Activated T-cell treated with anti-CD3 and anti-CD28 coated beads, Interleukin-2, amount 50 U/mL, for 72 hours (primary cell): Measurements from ENCODE around the gene RPL36. TPM values are rescaled to one million over a fixed set of nuclear protein-coding genes. Genes with fewer than 3 reads are reported as not detected.

Experiments
- ATAC-seq, 2 donors: fragments of 150-1000 bp; cut with Tn5 transposase; replicated peaks in 1 of 2; 2 replicates each; pipeline ENCODE4 v1.10.0; 2021; ENCODE audit warnings: moderate library complexity in 2 of 2, mild to moderate bottlenecking in 1 of 2
- DNase-seq, 2 donors: peaks; one replicate each; pipeline ENCODE4 v3.0.0; 2021 to 2022; ENCODE audit warnings: mixed read lengths in 1 of 2
- H3K27ac Mint-ChIP-seq: one replicate; pipeline ENCODE4 v1.8.0; 2022; ENCODE audit warnings: mild to moderate bottlenecking, moderate library complexity, mixed read lengths
- H3K27me3 Mint-ChIP-seq: one replicate; pipeline ENCODE4 v1.8.0; 2022; ENCODE audit warnings: low read depth, mixed read lengths
- H3K36me3 Mint-ChIP-seq, 2 donors: one replicate each; pipeline ENCODE4 v1.8.0; 2022; ENCODE audit warnings: mixed read lengths in 2 of 2, mild to moderate bottlenecking in 1 of 2; ENCODE audit not compliant: insufficient read depth in 2 of 2
- H3K4me1 Mint-ChIP-seq: one replicate; pipeline ENCODE4 v1.8.0; 2022; ENCODE audit warnings: low read depth, mixed read lengths
- H3K4me3 Mint-ChIP-seq, 2 donors: one replicate each; pipeline ENCODE4 v1.8.0; 2022; ENCODE audit warnings: mild to moderate bottlenecking in 2 of 2, mixed read lengths in 2 of 2, moderate library complexity in 2 of 2
- H3K9me3 Mint-ChIP-seq, 2 donors: one replicate each; pipeline ENCODE4 v1.8.0; 2022; ENCODE audit warnings: mixed read lengths in 2 of 2
- total RNA-seq, 2 donors: library from RNA; stranded (reverse); gene quantifications; one replicate each; pipeline ENCODE4 v1.2.3, GENCODE V29; 2022

RPL36 gene
- total RNA-seq, 2 donors from 2014 or later: 1,272 to 1,302 TPM

DNA sequence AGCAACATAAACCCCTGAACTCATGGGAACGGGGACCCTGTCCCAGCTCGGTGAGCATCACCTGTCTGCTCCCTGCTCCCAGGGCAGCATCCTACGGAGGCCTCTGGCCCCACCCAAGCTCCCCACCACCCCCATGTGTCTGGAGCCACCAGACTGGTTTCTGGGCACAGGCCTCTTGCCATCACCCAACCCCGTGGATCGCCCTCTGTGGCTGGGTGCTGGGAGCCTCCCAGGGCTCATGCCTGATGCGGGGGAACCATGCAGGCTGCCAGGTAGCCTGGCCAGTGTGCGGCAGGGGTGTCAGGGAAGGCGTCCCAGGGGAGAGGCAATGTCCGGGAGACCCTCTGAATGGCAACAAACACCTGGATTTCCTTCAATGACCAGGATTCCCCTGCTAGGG, 12.5 kb upstream of the RPL36 start:
- H3K27me3 Mint-ChIP-seq: no peaks in the 10 kb centered on the region
- H3K4me1 Mint-ChIP-seq: peaks cover 25% of the 10 kb centered on the region
- DNase-seq (no peak), ATAC-seq (no peak)
- peaks cover 4 to 5% of the 10 kb centered on the region in 2 donors for H3K9me3 Mint-ChIP-seq
- H3K4me3 Mint-ChIP-seq: no peak overlapping the region
- peaks cover 5 to 6% of the 10 kb centered on the region in 2 donors for H3K36me3 Mint-ChIP-seq
- no peak overlapping the region for H3K27ac Mint-ChIP-seq

DNA sequence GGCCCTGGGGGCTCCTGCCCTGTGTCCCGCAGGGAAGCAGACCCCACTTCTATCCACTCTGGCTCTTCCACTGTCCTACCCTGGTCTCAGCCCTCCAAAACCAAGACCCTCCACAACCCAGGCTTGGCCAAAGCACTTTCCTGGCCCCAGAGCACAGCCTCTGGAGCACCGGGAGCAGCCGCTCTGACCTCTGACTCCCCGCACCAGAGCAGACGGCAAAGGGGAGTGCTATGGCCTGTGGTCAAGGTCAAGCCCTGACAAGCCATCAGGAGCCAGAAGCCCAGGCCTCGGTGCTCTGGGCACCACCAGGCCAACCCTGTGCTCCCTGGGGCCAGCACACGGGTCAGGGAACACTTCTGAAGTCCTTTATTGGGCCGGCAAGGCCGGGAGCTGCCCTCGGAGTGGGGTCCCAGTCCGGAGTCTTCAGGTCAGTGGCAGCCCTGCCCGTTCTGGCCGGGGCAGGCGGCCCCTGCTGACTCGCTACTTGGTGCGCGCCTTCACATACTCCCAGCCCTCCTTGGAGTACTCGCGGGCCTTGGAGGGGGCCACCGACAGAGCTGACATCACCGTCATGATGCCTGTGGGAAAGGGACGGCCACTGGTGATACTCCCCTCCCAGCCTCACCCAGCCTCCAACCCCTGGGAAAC, 11.9 kb upstream of the RPL36 start:
- Mint-ChIP-seq H3K36me3 (peaks cover 2 to 6% of the 10 kb centered on the region in 2 donors), H3K4me3 (no peak overlapping the region), H3K27ac (no peak overlapping the region), H3K27me3 (no peaks in the 10 kb centered on the region), H3K4me1 (peaks cover 28% of the 10 kb centered on the region), H3K9me3 (peaks cover 4 to 5% of the 10 kb centered on the region in 2 donors)
- ATAC-seq: no peak
- DNase-seq: no peak

DNA sequence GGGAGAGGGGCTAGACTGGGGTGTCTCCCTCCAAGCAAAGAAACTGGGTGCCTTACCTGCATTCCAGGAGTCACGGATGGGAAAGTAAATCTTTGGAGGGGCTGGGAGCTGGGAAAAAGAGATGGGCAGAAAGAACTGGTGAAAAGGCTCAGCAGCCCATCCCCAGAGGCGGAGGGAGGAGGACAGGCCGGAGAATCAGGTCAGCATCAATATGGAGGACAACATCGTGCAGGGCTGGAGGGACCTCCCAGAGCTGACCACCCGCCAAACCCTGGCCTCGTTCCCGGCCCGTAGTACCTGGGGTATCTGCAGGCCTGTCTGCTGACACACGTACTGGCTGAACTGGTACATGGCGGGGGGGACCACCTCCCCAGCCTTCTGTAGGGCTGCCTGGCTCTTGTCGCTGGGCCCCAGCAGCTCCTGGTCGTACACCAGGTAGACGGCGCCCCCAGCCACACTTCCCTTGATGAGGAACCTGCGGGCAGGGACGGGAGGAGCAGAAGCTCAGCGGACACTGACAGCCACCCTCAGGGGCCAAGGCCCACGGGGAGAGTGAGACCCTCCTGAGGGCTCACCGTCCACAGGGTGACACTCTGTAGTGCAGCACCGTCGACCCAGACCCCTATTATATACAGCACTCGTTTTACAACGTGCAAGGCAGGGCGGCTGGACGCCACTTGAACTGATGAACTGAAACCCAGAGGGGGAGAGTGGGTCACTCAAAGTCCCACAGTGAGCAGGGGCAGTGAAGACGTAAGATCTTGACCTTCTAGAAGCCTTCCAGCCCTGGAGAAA, 10.6 kb upstream of the RPL36 start:
- no peak for ATAC-seq
- H3K4me1 Mint-ChIP-seq: peaks cover 30% of the 10 kb centered on the region
- H3K36me3 Mint-ChIP-seq: peaks cover 0 to 3% of the 10 kb centered on the region in 2 donors
- H3K27me3 Mint-ChIP-seq: no peaks in the 10 kb centered on the region
- peak overlapping the region; percentile 86 for H3K27ac Mint-ChIP-seq
- peak overlapping the region; percentile 81 to 99 for H3K4me3 Mint-ChIP-seq
- DNase-seq: no peak
- H3K9me3 Mint-ChIP-seq: peaks cover 0 to 3% of the 10 kb centered on the region in 2 donors

DNA sequence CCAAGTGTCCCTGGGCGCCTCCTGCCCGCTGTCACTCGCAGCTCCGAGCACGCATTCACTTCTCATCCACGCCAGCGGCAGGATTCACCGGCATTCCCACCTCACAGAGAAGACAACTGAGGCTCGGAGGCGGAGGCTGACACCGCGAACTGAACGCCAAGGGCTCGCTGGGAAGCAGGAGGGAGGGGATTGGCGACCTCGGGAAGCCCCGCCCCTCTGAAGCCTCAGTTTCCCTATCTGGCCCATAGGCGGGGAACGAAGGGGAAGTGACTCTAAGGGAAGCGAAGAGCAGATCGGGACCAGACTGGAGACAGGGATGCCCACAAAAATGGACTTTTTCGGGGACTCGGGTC, 10.0 kb upstream of the RPL36 start:
- no peak for ATAC-seq
- Mint-ChIP-seq H3K9me3 (peaks cover 0 to 3% of the 10 kb centered on the region in 2 donors), H3K27me3 (no peaks in the 10 kb centered on the region), H3K36me3 (peaks cover 0 to 3% of the 10 kb centered on the region in 2 donors), H3K27ac (peak overlapping the region; percentile 86), H3K4me3 (peak overlapping the region; percentile 81 to 99), H3K4me1 (peaks cover 30% of the 10 kb centered on the region)
- DNase-seq: no peak

DNA sequence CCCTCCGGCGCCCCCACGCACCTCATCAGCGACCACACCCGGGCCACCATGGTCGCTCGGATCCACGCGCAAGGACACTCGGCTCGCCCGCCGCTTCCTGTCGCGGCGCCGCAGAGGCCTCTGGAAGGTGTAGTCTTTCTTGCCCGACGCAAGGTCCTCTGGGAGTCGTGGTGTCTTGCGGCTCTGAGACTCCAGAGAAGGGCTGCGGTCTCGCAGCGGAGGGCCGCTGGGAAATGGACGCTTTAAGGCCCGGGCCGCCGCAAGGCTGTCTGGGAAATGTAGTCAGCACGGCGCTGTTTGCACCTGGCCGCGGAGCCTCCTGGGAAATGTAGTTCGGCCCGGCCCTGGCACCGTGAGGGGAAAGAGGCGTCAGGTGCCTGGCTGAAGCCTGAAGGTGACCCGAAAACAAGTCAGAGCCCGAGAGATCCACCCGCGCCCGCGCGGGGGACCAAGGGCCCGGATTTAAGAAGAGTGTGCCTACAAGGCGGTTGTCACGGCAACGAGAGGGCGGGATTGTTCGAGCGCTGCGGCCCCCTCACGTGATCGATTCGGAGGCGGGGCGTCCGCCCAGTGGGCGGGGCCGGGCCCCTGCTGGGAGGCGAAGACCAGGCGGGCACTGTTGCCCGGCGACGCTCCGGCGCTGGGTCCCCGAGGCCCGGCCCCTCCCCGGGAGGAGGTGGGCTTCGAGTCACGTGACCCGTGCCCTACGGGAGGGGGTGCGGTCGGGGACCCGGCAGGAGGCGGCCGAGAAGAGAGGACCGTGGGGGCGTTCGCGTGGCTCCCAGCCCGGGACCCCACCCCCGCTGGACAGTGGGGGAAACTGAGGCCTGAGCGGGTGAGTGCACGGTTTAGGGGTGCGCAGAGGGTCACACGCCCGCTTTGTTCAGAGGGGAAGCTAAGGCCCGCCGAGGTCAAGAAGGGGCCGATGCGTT, 9.4 kb upstream of the RPL36 start, which contains the start of the genes HSD11B1L and MICOS13:
TSS of gene HSD11B1L (plus strand) at position 591 of the 932 bp plus-strand sequence. CDS start 3,806 bp downstream, outside the sequence.
TSS of gene MICOS13 (minus strand) at position 80 of the 932 bp plus-strand sequence. CDS start at position 50, 30 bp downstream.
- peak; percentile 95 to 96 for ATAC-seq
- Mint-ChIP-seq H3K27ac (peak within 1 kb of the TSS; percentile 86), H3K9me3 (peaks cover 0 to 3% of the 10 kb centered on the region in 2 donors), H3K27me3 (no peaks in the 10 kb centered on the region), H3K4me3 (peak within 1 kb of the TSS; percentile 81 to 99), H3K4me1 (peaks cover 32% of the 10 kb centered on the region), H3K36me3 (peaks cover 0 to 3% of the 10 kb centered on the region in 2 donors)
- DNase-seq: peak; percentile 98 to 99

DNA sequence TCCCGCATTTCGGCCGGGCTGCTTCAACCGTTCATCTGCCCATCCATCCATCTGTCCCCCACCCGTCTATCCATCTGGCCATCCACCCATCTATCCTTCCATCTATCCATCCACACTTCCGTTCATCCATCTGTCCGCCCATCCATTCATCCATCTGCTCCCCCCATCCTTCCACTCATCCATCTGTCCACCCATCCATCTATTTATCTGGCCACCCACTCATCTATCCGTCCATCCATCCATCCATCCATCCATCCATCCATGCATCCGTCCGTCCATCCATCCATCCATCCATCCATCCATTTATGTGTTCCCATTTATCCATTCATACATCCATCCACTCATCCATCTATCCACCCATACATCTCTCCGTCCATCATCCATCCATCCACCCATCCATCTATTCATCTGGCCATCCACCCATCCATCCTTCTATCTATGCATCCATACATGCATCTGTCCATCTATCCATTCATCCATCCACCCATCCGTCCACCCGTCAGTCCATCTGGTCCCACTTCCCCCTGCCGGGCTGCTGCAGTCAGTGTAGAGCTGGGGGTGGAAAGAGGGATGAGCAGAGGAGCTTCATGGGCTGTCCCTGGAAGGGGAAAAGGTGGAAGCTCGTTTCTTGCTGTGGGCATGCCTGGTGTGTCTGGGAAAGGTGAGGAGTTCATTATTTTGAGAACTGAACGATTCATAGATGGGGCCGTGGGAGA, 8.5 kb upstream of the RPL36 start:
- Mint-ChIP-seq H3K4me1 (peaks cover 40% of the 10 kb centered on the region), H3K4me3 (peak overlapping the region; percentile 67 to 69), H3K9me3 (peaks cover 0 to 3% of the 10 kb centered on the region in 2 donors), H3K36me3 (peaks cover 0 to 3% of the 10 kb centered on the region in 2 donors), H3K27ac (peak overlapping the region; percentile 2), H3K27me3 (no peaks in the 10 kb centered on the region)
- ATAC-seq (no peak), DNase-seq (no peak)

DNA sequence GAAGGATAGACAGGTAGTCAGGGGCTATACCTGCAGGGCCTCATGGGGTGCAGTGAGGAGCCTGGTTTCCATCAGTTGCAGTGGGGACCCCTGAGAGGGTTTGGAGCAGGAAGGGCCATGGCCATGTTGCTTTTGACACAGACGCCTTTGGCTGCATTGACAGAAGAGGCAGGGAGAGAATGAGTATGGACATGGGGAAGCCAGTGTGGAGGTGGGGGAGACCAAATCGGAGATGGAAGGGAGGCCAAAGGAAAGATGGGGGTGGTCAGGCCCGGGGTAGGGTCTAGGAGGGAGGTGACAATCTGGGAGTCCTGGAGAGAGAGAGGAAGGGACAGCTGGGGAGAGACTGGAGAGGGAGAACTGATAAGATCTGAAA, 8.0 kb upstream of the RPL36 start:
- peaks cover 0 to 3% of the 10 kb centered on the region in 2 donors for H3K9me3 Mint-ChIP-seq
- H3K4me3 Mint-ChIP-seq: peak overlapping the region; percentile 67 to 69
- peaks cover 0 to 3% of the 10 kb centered on the region in 2 donors for H3K36me3 Mint-ChIP-seq
- H3K27ac Mint-ChIP-seq: peak overlapping the region; percentile 2
- DNase-seq (no peak), ATAC-seq (no peak)
- H3K27me3 Mint-ChIP-seq: no peaks in the 10 kb centered on the region
- peaks cover 41% of the 10 kb centered on the region for H3K4me1 Mint-ChIP-seq

DNA sequence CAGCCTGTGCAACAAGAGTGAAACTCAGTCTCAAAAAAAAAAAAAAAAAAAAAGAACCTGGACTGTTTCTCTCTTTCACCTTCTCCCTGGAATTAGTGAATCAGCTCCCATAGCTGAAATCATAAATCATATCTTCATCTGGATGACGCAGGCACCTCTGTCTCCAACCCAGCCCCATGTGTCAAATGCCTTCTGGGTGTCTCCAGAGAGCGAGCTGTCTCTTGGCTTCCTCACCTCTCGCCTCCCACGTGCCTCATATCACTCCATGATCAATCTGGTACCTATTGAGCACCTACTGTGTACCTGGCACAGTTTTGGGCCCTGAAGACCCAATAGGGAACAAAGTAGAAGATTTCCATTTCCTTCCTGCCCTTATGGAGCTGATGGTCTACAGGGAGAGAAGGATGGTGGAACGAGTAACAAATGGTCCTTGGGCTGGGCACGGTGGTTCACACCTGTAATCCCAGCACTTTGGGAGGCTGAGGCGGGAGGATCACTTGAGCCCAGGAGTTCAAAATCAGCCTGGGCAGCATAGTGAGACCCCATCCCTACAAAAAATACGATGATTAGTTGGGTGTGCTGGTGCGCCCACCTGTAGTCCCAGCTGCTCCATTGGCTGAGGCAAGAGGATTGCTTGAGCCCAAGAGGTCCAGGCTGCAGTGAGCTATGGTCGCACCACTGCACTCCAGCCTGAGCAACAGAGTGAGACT, 6.8 kb upstream of the RPL36 start:
- ATAC-seq (no peak), DNase-seq (no peak)
- Mint-ChIP-seq H3K9me3 (peaks cover 0 to 3% of the 10 kb centered on the region in 2 donors), H3K4me1 (peaks cover 45% of the 10 kb centered on the region), H3K36me3 (peaks cover 0 to 3% of the 10 kb centered on the region in 2 donors), H3K4me3 (no peak overlapping the region), H3K27ac (peak overlapping the region; percentile 31), H3K27me3 (no peaks in the 10 kb centered on the region)

DNA sequence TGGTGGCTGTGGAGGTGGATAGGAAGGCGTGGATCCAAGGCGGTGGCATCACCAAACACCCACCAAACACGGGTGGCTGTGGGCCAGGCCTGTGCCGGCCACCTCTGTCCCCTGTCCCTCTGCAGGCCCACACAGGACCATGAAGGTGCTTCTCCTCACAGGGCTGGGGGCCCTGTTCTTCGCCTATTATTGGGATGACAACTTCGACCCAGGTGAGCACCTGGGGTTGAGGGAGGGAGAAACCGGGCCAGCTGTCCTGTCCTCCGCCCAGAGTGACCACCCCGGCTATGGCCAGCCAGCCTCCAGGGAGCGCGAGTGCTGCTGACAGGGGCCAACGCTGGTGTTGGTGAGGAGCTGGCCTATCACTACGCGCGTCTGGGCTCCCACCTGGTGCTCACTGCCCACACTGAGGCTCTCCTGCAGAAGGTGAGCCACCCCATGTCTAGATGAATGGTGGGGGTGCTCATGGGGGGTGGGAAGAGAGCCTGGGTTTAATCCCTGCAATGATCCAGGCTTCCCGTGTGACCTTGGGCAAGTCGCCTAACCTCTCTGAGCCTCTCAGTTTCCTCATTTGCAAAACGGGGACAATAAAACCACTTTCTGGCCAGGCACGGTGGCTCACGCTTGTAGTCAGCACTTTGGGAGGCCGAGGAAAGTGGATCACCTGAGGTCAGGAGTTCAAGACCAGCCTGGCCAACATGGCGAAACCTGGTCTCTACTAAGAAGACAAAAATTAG, 5.2 kb upstream of the RPL36 start:
- no peak for DNase-seq
- H3K9me3 Mint-ChIP-seq: peaks cover 0 to 3% of the 10 kb centered on the region in 2 donors
- no peak for ATAC-seq
- H3K4me1 Mint-ChIP-seq: peaks cover 40% of the 10 kb centered on the region
- no peaks in the 10 kb centered on the region for H3K27me3 Mint-ChIP-seq
- H3K36me3 Mint-ChIP-seq: peaks cover 0 to 2% of the 10 kb centered on the region in 2 donors
- H3K4me3 Mint-ChIP-seq: no peak overlapping the region
- no peak overlapping the region for H3K27ac Mint-ChIP-seq

DNA sequence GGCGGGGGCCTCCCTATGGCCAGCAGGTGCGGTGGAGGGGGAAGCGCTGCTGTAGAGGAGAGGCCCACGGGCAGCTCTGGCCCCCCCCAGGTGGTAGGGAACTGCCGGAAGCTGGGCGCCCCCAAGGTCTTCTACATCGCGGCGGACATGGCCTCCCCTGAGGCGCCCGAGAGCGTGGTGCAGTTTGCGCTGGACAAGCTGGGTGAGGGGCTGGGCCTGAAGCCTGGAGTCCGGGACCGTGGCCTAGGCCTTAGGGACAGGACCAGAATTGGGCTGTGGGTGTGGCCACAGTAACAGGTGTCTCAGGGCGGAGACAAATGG, 3.8 kb upstream of the RPL36 start:
- Mint-ChIP-seq H3K4me3 (peak overlapping the region; percentile 85 to 88), H3K9me3 (peaks cover 0 to 3% of the 10 kb centered on the region in 2 donors), H3K27me3 (no peaks in the 10 kb centered on the region), H3K27ac (no peak overlapping the region), H3K4me1 (peaks cover 41% of the 10 kb centered on the region), H3K36me3 (peaks cover 4 to 11% of the 10 kb centered on the region in 2 donors)
- DNase-seq (no peak), ATAC-seq (no peak)

DNA sequence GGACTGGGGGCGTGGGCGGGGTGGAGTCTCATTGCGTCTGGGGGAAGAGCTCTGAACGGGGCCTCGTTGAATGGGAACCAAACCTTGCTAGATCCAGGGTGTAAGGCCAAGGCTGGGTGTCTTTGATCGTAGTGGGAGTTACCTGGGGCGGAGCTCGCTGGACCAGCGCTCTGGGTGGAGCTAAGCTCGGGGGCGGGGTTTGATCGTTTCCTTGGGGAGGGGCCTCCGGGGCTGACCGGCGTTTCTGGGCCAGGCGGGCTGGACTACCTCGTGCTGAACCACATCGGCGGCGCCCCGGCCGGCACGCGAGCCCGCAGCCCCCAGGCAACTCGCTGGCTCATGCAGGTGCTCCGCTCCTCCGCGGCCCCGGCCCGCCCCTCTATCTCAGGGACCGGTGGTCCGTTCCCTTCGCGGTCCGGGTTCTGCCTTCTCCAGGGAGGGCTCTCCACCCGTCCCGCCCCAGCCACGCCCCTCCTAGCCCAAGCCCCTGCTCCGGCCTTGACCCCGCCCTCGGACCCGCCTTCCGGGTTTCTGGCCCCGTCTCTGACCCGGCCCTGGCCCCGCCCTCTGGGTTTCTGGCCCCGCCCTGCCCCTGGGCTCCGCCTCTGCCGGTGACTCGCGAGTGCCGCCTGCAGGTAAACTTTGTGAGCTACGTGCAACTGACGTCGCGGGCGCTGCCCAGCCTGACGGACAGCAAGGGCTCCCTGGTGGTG, 3.3 kb upstream of the RPL36 start:
- Mint-ChIP-seq H3K27me3 (no peaks in the 10 kb centered on the region), H3K4me1 (peaks cover 36% of the 10 kb centered on the region), H3K4me3 (peak overlapping the region; percentile 85 to 88), H3K27ac (peak overlapping the region; percentile 40), H3K36me3 (peaks cover 4 to 11% of the 10 kb centered on the region in 2 donors), H3K9me3 (no peaks in the 10 kb centered on the region)
- ATAC-seq (peak; percentile 74 to 75), DNase-seq (peak; percentile 100)
